SK-N-SH (cell line): ENCODE data around the gene SPSB1. TPM values are rescaled to one million over a fixed set of nuclear protein-coding genes. Genes with fewer than 3 reads are reported as not detected.

Experiments used
- CTCF ChIA-PET: fragments of 300-600, 350-600 bp; formaldehyde crosslinking; extraction: SDS; loops from one replicate; lab custom pipeline; 2021; lab: Yijun Ruan, JAX
- POLR2A ChIA-PET: fragments of 350-600 bp; sonication (Branson Sonifier 250); formaldehyde crosslinking; extraction: SDS; loops from one replicate; lab custom pipeline; 2020; ENCODE audit warnings: antibody characterized with exemption, inconsistent platforms; lab: Yijun Ruan, JAX
- DNase-seq: peaks from one replicate; pipeline ENCODE4 v3.0.0; 2012
- H2AFZ ChIP-seq: fragments of 200-600 bp; sonication (generic); 2 replicates; pipeline ENCODE4 v1.8.1; 2016; ENCODE audit warnings: antibody characterized with exemption, mild to moderate bottlenecking, low read depth
- H3F3A ChIP-seq: fragments of 200-600 bp; sonication (generic); replicated peaks from 2 replicates; pipeline ENCODE3; 2016; ENCODE audit warnings: antibody characterized with exemption, mild to moderate bottlenecking; ENCODE audit not compliant: insufficient read depth
- H3K27ac ChIP-seq, 2 experiments: fragments of 200-500 bp in 1 of 2; fragments of 200-600 bp in 1 of 2; sonication (Bioruptor generic) in 1 of 2; sonication (generic), shearing (Covaris generic) in 1 of 2; 2 replicates each; pipeline versions ENCODE4 v1.5.1 to v1.6.1; 2014 to 2016; ENCODE audit warnings: low read depth in 2 of 2, inconsistent platforms in 1 of 2, low read length in 1 of 2, mild to moderate bottlenecking in 1 of 2, mixed read lengths in 1 of 2
- H3K27me3 ChIP-seq: fragments of 200-600 bp; sonication (generic), shearing (Covaris generic); 2 replicates; pipeline ENCODE4 v1.6.1; 2016; ENCODE audit warnings: mixed run types; ENCODE audit not compliant: insufficient read depth
- H3K36me3 ChIP-seq, 2 experiments: fragments of 200-500 bp in 1 of 2; fragments of 200-600 bp in 1 of 2; sonication (Bioruptor generic) in 1 of 2; sonication (generic) in 1 of 2; replicated peaks in 1 of 2; 2 replicates each; pipeline versions ENCODE3 to v1.5.1; 2014 to 2016; ENCODE audit warnings: low read length in 1 of 2, mild to moderate bottlenecking in 1 of 2; ENCODE audit not compliant: insufficient read depth in 2 of 2, control insufficient read depth in 1 of 2
- H3K4me1 ChIP-seq, 2 experiments: fragments of 200-500 bp in 1 of 2; fragments of 200-600 bp in 1 of 2; sonication (Bioruptor generic) in 1 of 2; sonication (generic), shearing (Covaris generic) in 1 of 2; 2 replicates each; pipeline versions ENCODE4 v1.5.1 to v1.6.1; 2014 to 2016; ENCODE audit warnings: low read depth in 1 of 2, low read length in 1 of 2, mixed run types in 1 of 2; ENCODE audit not compliant: insufficient read depth in 2 of 2, control insufficient read depth in 1 of 2
- H3K4me2 ChIP-seq: fragments of 200-600 bp; sonication (generic), shearing (Covaris generic); 2 replicates; pipeline ENCODE4 v1.6.1; 2017; ENCODE audit warnings: mixed run types
- H3K4me3 ChIP-seq, 2 experiments: fragments of 200-500 bp in 1 of 2; fragments of 200-600 bp in 1 of 2; sonication (Bioruptor generic) in 1 of 2; sonication (generic), shearing (Covaris generic) in 1 of 2; 2 replicates each; pipeline versions ENCODE4 v1.5.1 to v1.8.1; 2014 to 2016; ENCODE audit warnings: low read depth in 2 of 2, inconsistent platforms in 1 of 2, low read length in 1 of 2, mild to moderate bottlenecking in 1 of 2, mixed read lengths in 1 of 2, moderate library complexity in 1 of 2
- H3K79me2 ChIP-seq: fragments of 200-600 bp; sonication (generic); 2 replicates; pipeline ENCODE4 v1.8.1; 2017; ENCODE audit warnings: mild to moderate bottlenecking; ENCODE audit not compliant: insufficient read depth
- H3K9ac ChIP-seq: fragments of 200-600 bp; sonication (generic); 2 replicates; pipeline ENCODE4 v1.6.1; 2017; ENCODE audit warnings: mixed run types
- H3K9me2 ChIP-seq: fragments of 200-600 bp; sonication (generic); 2 replicates; pipeline ENCODE4 v1.6.1; 2017; ENCODE audit warnings: mixed run types
- H3K9me3 ChIP-seq: fragments of 200-600 bp; sonication (generic); 2 replicates; pipeline ENCODE4 v1.6.1; 2017; ENCODE audit warnings: mixed run types, mild to moderate bottlenecking, moderate library complexity
- H4K20me1 ChIP-seq: fragments of 200-600 bp; sonication (generic); 2 replicates; pipeline ENCODE4 v1.6.1; 2017; ENCODE audit warnings: mild to moderate bottlenecking, mixed run types; ENCODE audit not compliant: insufficient read depth
- CHD2 ChIP-seq: fragments of 150-350 bp; IDR thresholded peaks from 2 replicates; pipeline ENCODE4 v1.6.1; 2018; ENCODE audit warnings: low read length; ENCODE audit not compliant: partially characterized antibody
- CTCF ChIP-seq: fragments of 200-600 bp; sonication (generic); IDR thresholded peaks from 2 replicates; pipeline ENCODE4 v1.6.1; 2017; ENCODE audit warnings: antibody characterized with exemption, mild to moderate bottlenecking, moderate library complexity
- ELF1 ChIP-seq: IDR thresholded peaks from 2 replicates; pipeline ENCODE4 v1.4.0; 2012
- EP300 ChIP-seq, 2 experiments: IDR thresholded peaks; 2 replicates each; pipeline versions ENCODE4 v1.4.0 to v1.6.1; 2012; ENCODE audit warnings: borderline replicate concordance in 1 of 2, low read depth in 1 of 2, low read length in 1 of 2
- EZH2phosphoT487 ChIP-seq: fragments of 200-600 bp; sonication (generic); IDR thresholded peaks from 2 replicates; pipeline ENCODE4 v1.6.1; 2017; ENCODE audit warnings: low read depth, mixed run types, mild to moderate bottlenecking, antibody characterized with exemption, moderate library complexity, borderline replicate concordance
- FOSL2 ChIP-seq: IDR thresholded peaks from 2 replicates; pipeline ENCODE4 v1.4.0; 2012; ENCODE audit warnings: low read depth, mild to moderate bottlenecking, moderate library complexity, borderline replicate concordance
- FOXJ3 ChIP-seq: sonication (generic); formaldehyde crosslinking; IDR thresholded peaks from 2 replicates; pipeline ENCODE4 v1.5.1; 2020; ENCODE audit warnings: mild to moderate bottlenecking, missing genetic modification reagents
- FOXM1 ChIP-seq: IDR thresholded peaks from 2 replicates; pipeline ENCODE4 v1.4.0; 2012; ENCODE audit warnings: low read depth, mild to moderate bottlenecking
- GABPA ChIP-seq: IDR thresholded peaks from 2 replicates; pipeline ENCODE4 v1.4.0; 2012; ENCODE audit warnings: low read depth, mild to moderate bottlenecking
- IRF3 ChIP-seq: fragments of 150-350 bp; IDR thresholded peaks from 2 replicates; pipeline ENCODE4 v1.6.1; 2016; ENCODE audit warnings: mild to moderate bottlenecking, low read depth, low read length
- MAX ChIP-seq: IDR thresholded peaks from 2 replicates; pipeline ENCODE4 v1.4.0; 2012; ENCODE audit warnings: low read depth
- MEF2A ChIP-seq: IDR thresholded peaks from 2 replicates; pipeline ENCODE4 v1.4.0; 2012; ENCODE audit warnings: low read depth, borderline replicate concordance
- MXI1 ChIP-seq: IDR thresholded peaks from 2 replicates; pipeline ENCODE4 v1.6.1; 2012; ENCODE audit warnings: mild to moderate bottlenecking, low read depth, low read length, improper control_type of control experiment
- NFIC ChIP-seq: IDR thresholded peaks from 2 replicates; pipeline ENCODE4 v1.4.0; 2012; ENCODE audit warnings: borderline replicate concordance
- POLR2AphosphoS5 ChIP-seq: IDR thresholded peaks from 2 replicates; pipeline ENCODE4 v1.6.1; 2012; ENCODE audit warnings: low read depth, low read length
- SMC3 ChIP-seq: IDR thresholded peaks from 2 replicates; pipeline ENCODE4 v1.6.1; 2012; ENCODE audit warnings: low read depth, low read length, improper control_type of control experiment
- TAF1 ChIP-seq: IDR thresholded peaks from 2 replicates; pipeline ENCODE4 v1.6.1; 2012; ENCODE audit warnings: low read depth, mild to moderate bottlenecking, low read length, moderate library complexity, borderline replicate concordance
- TEAD4 ChIP-seq: IDR thresholded peaks from 2 replicates; pipeline ENCODE4 v1.4.0; 2012; ENCODE audit warnings: mild to moderate bottlenecking, borderline replicate concordance; ENCODE audit not compliant: insufficient read depth
- YY1 ChIP-seq: IDR thresholded peaks from 2 replicates; pipeline ENCODE4 v1.4.0; 2012; ENCODE audit warnings: low read depth, mild to moderate bottlenecking
- ZBTB33 ChIP-seq: IDR thresholded peaks from 2 replicates; pipeline ENCODE4 v1.4.0; 2012; ENCODE audit warnings: low read depth, borderline replicate concordance
- WGBS: methylation state at CpG from one replicate; pipeline ENCODE4 v1.1.6; 2017; ENCODE audit warnings: low lambda C conversion rate; 5-methylcytosine and 5-hydroxymethylcytosine counted together
- polyA plus RNA-seq, 3 experiments: library from polyadenylated mRNA; depleted of rRNA; stranded (reverse); fragments of >200 nt; gene quantifications; 2 replicates each; pipeline ENCODE4 v1.2.3, GENCODE V29; 2012

SPSB1 gene
- polyA plus RNA-seq, 1 of the 3 experiments (the other 2 are of a cell fraction): 9.2 TPM

- POLR2A ChIA-PET: no interaction called here
- Histone ChIP-seq H3K79me2 (0 out of 2 replicates have a peak, but pooled peaks cover 2% of the 10 kb centered on the region), H3K9me2 (no peaks in the 10 kb centered on the region), H3K4me1 (peaks cover 0 to 4% of the 10 kb centered on the region in 2 experiments; a peak in 1 of 4 replicates), H3K27me3 (no peaks in the 10 kb centered on the region), H4K20me1 (0 out of 2 replicates have a peak, but pooled peaks cover 4% of the 10 kb centered on the region), H3K4me2 (no peak overlapping the region), H3F3A (no peaks in the 10 kb centered on the region), H3K9me3 (no peaks in the 10 kb centered on the region), H3K9ac (no peak overlapping the region), H3K36me3 (peaks cover 4% of the 10 kb centered on the region in 2 experiments), H2AFZ (no peak overlapping the region), H3K27ac (no peak overlapping the region), H3K4me3 (no peak overlapping the region)
- no peak for DNase-seq
- no peak for TF ChIP-seq NFIC
- TF ChIP-seq MXI1: no peak
- no peak for TF ChIP-seq TEAD4
- TF ChIP-seq EZH2phosphoT487: no peak
- TF ChIP-seq SMC3: no peak
- no peak for TF ChIP-seq ZBTB33
- TF ChIP-seq FOXJ3 (CRISPR knock-in tag): no peak
- TF ChIP-seq TAF1: no peak
- TF ChIP-seq EP300 (IDR thresholded peaks at IDR 0.05; ENCODE audit: borderline replicate concordance in 1 of 2, low read depth in 1 of 2, low read length in 1 of 2): no peak
- TF ChIP-seq CTCF: no peak
- no peak for TF ChIP-seq ELF1
- TF ChIP-seq FOSL2: no peak
- no peak for TF ChIP-seq MAX
- TF ChIP-seq CHD2: no peak
- no peak for TF ChIP-seq POLR2AphosphoS5
- TF ChIP-seq IRF3: no peak
- no peak for TF ChIP-seq YY1
- no peak for TF ChIP-seq GABPA
- TF ChIP-seq MEF2A: no peak
- TF ChIP-seq FOXM1: no peak
- CTCF ChIA-PET: no interaction called here
- WGBS: 87% methylated on average over 4 of the region's 7 CpGs
Observed at GRCh38 chr1:9351654-9352271, 59.1 kb downstream of the SPSB1 start.
